IMR-90 (cell line): ENCODE measurements around the gene HAO2.

Experiments used
- CTCF ChIP-seq: conservative IDR thresholded peaks from 2 replicates; pipeline ENCODE4 v1.5.1; 2012; ENCODE audit warnings: mild to moderate bottlenecking, low read depth, low read length, improper control_type of control experiment
- POLR2A ChIP-seq: IDR thresholded peaks from 2 replicates; pipeline ENCODE4 v1.6.1; 2012; ENCODE audit warnings: mild to moderate bottlenecking, low read depth, low read length
- RAD21 ChIP-seq: IDR thresholded peaks from 2 replicates; pipeline ENCODE4 v1.6.1; 2012; ENCODE audit warnings: low read length, improper control_type of control experiment
- RCOR1 ChIP-seq: IDR thresholded peaks from 2 replicates; pipeline ENCODE4 v1.6.1; 2012; ENCODE audit warnings: mild to moderate bottlenecking, low read length, improper control_type of control experiment; ENCODE audit not compliant: insufficient replicate concordance
- USF2 ChIP-seq: fragments of 150-350 bp; IDR thresholded peaks from 2 replicates; pipeline ENCODE4 v1.6.1; 2017; ENCODE audit warnings: mild to moderate bottlenecking, antibody characterized with exemption, low read length, low read depth

- no peak for TF ChIP-seq RCOR1
- TF ChIP-seq POLR2A = no peak
- TF ChIP-seq USF2 = no peak
- TF ChIP-seq CTCF = no peak
- no peak for TF ChIP-seq RAD21
These were observed 70.2 kb downstream of the HAO2 start for GRCh38 chr1:119438761-119439160.
